GM12892 (cell line): ENCODE results near the gene PRR36.

Experiments used
- DNase-seq: peaks from one replicate; pipeline ENCODE4 v3.0.0; 2011; ENCODE audit not compliant: insufficient read length
- FAIRE-seq: peaks from 2 replicates; lab custom pipeline; 2011; peaks lifted over from hg19 to GRCh38; lab: Jason Lieb, UNC
- POLR2A ChIP-seq: IDR thresholded peaks from 2 replicates; pipeline ENCODE4 v1.6.1; 2011; ENCODE audit warnings: low read depth, low read length, control low read depth
- POLR2AphosphoS5 ChIP-seq: IDR thresholded peaks from 2 replicates; pipeline ENCODE4 v1.6.1; 2011; ENCODE audit warnings: low read depth, low read length, control low read depth
- TAF1 ChIP-seq: IDR thresholded peaks from 2 replicates; pipeline ENCODE4 v1.6.1; 2011; ENCODE audit warnings: low read depth, mild to moderate bottlenecking, control low read depth, low read length, borderline replicate concordance

PRR36 gene

DNA sequence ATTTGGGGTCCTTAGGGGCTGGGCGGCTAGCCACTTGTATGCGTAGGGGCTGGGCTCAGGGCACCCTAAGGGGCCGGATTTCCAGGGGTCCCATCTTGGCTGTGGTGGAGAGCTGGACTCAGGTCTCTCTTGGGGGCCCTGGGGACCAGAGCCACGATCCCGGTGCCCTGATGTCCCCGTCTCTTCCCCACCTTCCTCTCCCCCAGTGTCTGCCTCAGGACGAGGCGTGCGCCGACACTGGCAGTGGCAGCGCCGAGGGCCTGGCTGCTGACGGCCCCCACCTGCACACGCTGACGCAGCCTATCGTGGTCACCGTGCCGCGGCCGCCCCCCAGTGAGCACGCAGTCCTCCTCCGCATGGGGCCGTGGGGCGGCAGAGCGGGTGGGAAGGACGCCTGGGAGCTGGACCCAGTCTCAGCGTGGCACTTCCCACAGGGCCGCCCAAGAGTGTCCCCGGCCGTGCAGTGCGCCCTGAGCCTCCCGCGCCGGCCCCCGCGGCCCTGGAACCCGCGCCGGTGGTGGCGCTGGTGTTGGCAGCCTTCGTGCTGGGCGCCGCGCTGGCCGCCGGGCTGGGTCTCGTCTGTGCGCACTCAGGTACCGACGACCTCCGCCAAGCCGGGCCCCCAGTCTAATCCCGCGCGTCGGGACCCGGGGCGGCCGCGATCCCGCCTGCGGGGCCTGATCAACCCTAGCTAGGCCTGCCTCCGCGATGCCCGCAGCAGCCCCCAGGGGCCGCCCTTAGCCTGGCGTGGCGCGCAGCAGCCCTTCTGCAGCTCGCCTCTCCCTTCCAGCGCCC, 43.3 kb upstream of the PRR36 start:
- no peak for FAIRE-seq
- TF ChIP-seq POLR2A: no peak
- TF ChIP-seq TAF1: no peak
- no peak for TF ChIP-seq POLR2AphosphoS5
- DNase-seq: peak; percentile 74

DNA sequence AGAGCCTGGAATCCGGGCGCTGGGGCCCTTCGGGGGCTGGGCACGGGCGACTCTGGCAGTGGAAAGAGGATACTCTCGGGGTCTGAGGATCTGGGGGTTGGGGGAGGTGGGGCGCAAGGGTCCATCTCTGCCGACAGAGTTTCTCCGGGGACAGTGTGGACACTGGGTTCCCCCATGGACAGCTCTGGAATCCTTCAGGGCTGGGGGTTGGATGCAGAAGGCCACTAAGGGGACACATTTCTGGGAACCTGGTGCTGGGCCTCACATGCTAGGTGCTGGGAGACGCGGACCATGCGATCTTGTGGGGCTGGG, 42.7 kb upstream of the PRR36 start:
- TF ChIP-seq TAF1 (no peak), POLR2AphosphoS5 (no peak), POLR2A (no peak)
- FAIRE-seq: no peak
- DNase-seq: no peak

- DNase-seq (no peak), FAIRE-seq (no peak)
- TF ChIP-seq TAF1: no peak
- TF ChIP-seq POLR2A: no peak
- no peak for TF ChIP-seq POLR2AphosphoS5
These were observed 42.1 kb upstream of the PRR36 start for GRCh38 chr19:7916103-7916954.

DNA sequence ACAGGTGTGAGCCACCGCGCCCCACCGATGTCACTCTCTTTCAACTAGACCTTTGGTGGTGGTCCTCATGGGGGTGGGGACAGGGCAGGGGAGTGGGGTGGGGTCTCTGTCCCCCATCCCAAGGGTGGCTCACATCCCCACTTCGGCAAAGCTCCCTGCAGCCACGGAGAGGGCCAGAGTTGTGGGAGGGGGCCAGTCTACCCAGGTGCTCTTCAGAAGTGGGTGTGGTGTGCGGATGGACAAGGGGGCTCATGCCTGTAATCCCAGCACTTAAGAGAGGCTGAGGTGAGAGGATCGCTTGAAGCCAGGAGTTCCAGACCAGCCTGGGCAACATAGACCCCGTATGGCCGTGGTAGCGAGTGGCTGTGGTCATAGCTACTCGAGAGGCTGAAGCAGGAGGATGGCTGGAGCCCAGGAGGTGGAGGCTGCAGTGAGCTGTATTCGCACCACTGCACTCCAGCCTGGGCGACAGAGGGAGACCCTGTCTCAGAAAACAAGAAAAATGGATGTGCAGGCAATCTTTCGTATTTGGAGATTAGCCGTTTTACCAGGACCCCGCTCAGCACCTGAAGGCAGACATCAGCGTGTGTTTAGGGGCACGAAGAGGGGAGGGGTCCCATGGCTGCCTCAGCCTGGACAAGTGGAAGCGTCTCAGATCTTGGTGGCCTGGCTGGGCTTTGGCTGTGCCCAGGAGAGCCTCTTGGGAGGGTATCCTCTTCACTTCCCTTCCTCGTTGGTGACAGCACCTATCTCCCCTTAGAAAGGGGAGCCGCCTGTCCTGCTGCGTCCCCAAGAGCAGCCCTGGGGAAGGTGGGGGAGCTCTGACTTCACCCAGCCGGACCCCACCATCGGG, 41.3 kb upstream of the PRR36 start:
- no peak for TF ChIP-seq POLR2A
- TF ChIP-seq POLR2AphosphoS5: no peak
- TF ChIP-seq TAF1: no peak
- no peak for DNase-seq
- no peak for FAIRE-seq

DNA sequence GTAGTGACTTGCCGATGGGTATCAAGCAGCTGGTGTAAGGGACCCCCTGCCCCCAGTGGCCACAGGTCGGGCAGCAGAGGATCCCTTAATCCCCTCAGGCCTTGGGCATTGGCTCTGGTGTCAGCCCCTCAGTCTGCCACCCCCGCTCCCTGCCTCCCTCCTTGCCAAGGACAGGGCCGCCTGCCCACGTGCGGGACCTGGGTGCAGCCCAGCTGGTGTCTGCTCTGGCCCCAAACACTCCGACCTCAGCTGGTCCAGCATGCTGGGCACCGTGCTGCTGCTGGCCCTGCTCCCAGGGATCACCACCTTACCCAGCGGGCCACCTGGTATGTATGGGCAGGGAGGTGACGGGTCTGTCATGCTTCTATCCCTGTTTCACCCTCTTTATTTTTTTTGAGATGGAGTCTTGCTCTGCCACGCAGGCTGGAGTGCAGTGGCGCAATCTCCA, 40.4 kb upstream of the PRR36 start, which contains the start of gene TGFBR3L:
TGFBR3L (plus strand) TSS at position 233 of the 448 bp plus-strand sequence.
- DNase-seq: no peak
- FAIRE-seq: no peak

GRCh38 chr19:7914099-7914498, 39.9 kb upstream of the PRR36 start:
- FAIRE-seq: no peak
- no peak for DNase-seq
- TF ChIP-seq TAF1 (no peak), POLR2AphosphoS5 (0 out of 2 replicates have a peak, but pooled peaks have one; percentile 6), POLR2A (no peak)

More for the DNA sequence above, 40.4 kb upstream of the PRR36 start, which contains the start of gene TGFBR3L:
- TF ChIP-seq POLR2AphosphoS5 (no peak), POLR2A (peak; percentile 20; the same call in 1 of the 2 replicates)

DNA sequence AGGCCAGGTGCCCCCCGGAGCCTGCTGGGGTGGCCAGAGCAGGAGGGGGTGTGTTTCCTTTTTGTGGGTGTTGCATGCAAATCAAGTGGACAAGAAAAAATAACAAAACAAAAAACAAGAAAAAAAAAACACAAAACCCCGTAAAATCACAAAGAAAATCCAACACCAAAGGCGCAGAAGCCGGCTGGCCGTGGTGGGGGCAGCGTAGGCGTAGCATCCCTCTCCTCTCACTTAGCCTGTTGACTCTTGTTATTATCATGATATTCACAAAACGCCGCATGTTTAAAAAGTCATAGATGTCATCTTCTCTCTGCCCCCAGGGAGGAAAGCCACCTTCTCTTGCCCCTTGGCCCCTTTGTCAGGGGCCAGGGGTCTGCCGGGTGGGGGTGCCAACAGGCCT, 39.5 kb upstream of the PRR36 start:
- TF ChIP-seq POLR2AphosphoS5 (peak; percentile 13; the same call in 1 of the 2 replicates), TAF1 (no peak)
- FAIRE-seq (no peak), DNase-seq (no peak)

DNA sequence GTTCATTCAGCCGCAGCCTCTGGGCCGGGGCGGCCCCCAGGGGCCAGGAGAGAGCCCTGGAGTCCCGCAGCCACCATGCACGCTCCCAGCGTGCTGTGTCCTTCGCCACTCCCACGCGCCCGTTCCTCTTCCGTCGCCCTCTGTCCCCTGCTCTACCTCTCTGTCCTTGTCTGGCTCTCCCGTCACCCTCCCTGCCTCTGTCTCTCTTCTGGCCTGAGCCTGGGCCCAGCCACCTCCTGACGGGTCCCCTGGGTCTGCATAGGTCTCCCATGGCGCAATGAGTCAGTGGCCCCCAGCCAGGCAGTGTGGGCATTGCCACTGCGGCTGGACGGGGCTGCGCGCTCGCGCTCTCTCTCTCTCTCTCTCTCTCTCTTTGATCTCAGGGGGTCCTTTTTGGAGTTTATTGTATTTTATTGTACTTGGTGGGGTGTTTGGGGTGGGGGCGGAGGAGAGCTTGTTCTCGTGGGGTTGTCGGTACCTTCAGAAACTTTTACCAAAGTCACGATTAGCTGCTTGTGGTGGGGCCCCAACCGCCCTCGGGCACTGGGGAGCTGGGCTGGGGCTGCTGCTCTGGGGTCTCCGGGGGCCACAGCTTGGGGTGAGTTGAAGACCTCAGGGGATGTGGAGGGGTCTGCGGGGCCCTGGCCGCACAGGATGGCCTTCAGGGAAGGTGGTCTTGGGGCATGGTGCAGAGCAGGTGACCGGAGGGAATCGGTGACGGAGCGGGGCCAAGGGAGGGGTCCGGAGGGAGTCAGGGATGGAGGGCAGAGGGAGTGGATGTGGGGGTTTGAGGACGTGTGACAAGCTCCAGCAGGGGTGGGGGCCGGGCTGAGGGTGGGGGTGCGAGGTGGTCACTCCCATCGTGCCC, 38.7 kb upstream of the PRR36 start:
- DNase-seq (no peak), FAIRE-seq (no peak)
- no peak for TF ChIP-seq POLR2A
- TF ChIP-seq TAF1: no peak
- no peak for TF ChIP-seq POLR2AphosphoS5

GRCh38 chr19:7912144-7912696, 38.0 kb upstream of the PRR36 start:
- FAIRE-seq (no peak), DNase-seq (no peak)
- TF ChIP-seq POLR2AphosphoS5 (no peak), POLR2A (no peak), TAF1 (no peak)

- DNase-seq: no peak
- no peak for FAIRE-seq
These were observed 37.4 kb upstream of the PRR36 start for GRCh38 chr19:7911508-7912143.

More at GRCh38 chr19:7911508-7912143, 37.4 kb upstream of the PRR36 start:
- TF ChIP-seq POLR2AphosphoS5 (no peak), TAF1 (no peak), POLR2A (no peak)
